ENCODE measurements around the gene NTRK2.

NTRK2 gene

DNA sequence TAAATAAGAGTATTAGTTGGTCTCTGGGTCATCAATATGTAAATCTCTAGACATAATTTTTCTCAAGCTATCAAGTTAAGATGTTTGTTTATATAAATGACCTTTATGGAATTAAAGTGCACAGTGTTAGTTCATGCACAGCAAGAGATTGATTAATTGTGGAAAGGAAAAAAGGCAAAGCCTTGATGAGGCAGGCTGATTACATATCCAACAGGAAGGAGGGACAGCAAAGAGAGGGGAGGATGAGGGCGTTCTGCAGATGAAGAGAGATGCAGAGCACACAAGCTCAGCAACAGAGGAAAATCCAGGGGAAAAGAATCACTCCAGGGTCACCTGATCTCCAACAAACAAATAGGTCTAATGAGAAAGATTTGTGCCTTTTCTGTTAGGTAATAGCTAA is 16.5 kb downstream of the NTRK2 start:
- no peak for DNase-seq

DNA sequence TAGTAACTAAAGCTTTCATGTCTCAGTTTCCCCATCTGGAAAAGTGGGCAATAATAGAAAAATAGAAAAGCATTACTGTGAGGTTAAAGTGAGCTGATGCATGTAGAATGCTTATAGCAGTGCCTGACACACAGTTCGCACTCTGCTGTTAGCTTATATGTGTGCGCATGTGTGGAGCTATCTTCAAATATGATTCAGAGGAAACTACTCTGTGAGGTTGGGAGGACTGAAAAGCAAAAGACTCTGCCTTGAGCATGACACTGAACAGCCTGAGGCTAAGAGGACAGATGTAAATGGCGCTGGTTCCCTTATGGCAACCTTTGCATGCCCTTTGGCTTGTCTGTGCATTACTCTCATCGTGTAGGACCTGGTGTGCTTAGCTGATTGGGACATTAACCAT is 19.4 kb downstream of the NTRK2 start:
- no peak for DNase-seq

DNA sequence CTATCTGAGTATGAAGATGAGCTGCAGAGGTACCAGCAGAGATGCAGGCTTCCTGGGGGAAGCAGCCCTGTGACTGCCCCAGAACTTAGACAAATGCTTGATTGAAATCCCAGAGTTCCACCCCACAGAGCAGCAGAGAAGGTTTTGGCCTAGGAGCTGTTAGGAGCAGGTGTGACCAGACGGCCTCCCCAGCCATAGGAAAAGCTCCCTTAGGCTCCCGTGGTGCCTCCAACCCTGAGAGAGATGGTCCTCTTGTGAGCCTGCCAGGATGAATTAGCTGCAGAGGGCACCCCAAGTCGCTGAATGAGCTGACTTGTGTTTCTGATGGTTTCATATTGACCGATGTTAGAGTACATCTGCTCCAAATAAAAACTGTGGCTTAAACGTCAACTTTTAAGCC is 22.1 kb downstream of the NTRK2 start:
- DNase-seq = no peak

DNA sequence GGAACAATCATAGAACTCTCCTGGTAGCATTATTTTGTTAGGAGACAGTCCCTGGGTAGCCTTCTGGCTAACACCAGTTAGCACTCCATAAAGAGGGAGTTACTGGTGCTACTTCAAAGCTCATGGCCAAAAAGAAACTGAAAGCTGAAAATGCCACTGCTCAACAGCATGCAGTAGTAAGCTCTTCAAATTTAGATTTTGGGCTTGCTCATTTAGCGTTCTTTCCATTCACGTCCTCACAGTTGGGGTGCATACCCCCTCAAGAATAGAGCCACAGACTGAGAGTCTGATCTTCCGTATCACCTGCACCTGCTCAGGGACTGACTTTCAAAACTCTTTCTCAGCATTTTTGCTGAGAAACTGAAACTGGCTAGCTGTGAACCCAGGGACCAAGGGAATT is 24.7 kb downstream of the NTRK2 start:
- DNase-seq = no peak

GRCh38 chr9:84697042-84697441 is 27.5 kb downstream of the NTRK2 start:
- no peak for DNase-seq

DNA sequence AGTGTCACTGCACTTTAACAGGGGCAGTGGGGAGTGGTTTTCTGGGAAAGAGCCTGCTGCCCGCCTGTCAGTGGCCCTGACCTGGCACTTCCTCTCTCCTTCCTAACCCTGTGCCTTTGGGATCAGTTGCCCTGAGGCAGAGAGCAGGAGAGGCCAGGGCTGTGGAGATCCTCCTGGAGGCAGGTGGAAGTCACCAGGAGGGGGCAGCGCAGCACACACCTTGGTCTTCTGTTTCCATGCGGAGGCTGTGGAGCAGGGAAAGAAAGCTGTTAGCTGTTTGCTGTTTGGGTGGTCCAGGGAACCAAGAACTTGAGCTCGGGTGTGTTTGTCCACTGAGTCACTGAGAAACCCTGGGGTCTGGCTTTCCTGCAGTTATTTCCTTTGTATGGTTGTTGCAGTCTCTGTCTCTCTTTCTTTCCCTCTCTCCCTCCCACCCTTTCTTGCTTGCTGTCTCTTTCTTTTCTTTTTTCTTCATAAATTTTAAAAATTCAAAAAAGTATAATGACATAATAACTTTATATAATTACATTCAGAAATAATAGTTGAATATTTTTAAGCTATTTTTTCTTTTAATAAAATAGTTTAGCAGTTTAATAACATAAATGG is 28.1 kb downstream of the NTRK2 start:
- DNase-seq = peak; percentile 49

DNA sequence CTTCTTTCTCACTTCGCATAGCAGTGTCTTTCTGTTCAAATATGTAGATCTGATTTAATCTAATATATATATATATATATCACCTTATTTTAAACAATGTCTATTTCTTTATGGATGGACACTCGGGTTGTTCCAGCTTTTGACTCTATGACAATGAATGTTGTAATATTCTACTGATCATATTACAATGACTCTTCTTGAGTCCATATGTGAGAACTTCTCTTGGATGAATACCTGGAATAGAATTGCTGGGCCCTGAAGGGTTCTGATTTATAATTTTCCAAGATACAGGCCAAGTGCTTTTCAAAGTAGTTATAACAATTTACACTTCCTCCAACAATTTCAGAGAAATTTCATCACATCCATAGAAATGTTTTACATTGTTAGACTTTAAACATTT is 28.8 kb downstream of the NTRK2 start:
- DNase-seq = no peak

- DNase-seq = no peak
Observed at GRCh38 chr9:84699984-84700383, 30.5 kb downstream of the NTRK2 start.

DNA sequence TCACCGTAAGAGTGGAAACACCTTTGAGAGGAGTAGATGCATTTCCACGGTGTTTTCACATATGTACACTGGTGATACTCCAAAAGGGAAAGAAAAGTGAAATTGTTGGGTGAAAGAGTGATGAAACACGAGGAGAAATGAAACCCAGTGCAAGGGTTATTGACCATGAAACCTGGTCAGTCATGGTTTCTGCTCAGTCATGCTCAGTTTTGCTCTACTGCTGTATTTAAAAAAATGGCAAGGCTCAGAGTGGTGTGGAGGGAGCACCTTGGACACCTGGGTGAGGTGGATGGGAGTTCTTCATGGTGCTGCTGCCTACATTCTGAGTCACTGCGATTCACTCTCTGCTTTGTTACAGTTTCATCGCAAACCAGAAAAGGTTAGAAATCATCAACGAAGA is 32.3 kb downstream of the NTRK2 start:
- no peak for DNase-seq

DNA sequence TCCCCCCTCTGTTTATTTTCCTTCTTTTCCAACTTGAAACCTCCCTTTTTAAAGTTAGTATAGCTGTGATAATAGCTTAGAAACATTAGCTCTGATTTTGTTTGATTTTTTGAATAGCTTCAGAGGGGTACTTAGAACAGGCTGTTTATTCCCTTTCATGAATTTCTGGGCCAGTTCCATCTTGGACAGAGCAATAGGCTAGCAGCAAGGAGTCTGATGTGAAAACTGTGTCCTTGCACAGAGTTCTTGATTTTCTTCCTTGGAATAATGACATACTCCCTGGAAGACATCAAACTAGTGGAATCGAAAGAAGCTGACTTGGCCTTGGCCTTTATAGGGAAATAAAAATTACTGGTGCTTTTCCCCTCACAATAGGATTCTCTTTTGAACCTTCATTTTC is 32.9 kb downstream of the NTRK2 start:
- DNase-seq = no peak

DNA sequence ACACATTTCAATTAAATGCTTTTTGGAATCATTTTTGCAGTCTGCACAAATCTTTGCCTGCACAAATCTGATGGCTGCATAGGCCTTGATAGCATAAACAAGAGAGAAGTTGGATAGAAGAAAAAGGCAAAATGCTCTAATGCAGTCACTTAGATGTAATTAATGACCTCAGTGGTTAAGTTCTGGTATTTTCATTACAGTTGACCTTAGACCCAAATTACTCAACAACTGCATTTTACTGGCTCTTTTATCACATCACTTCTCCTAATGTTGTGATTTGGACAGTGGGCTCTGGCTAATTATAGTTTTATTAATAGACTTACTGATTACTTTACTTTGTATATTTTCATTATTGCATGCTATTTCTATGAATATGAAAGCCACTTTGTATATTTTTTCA is 34.3 kb downstream of the NTRK2 start:
- DNase-seq = no peak

DNA sequence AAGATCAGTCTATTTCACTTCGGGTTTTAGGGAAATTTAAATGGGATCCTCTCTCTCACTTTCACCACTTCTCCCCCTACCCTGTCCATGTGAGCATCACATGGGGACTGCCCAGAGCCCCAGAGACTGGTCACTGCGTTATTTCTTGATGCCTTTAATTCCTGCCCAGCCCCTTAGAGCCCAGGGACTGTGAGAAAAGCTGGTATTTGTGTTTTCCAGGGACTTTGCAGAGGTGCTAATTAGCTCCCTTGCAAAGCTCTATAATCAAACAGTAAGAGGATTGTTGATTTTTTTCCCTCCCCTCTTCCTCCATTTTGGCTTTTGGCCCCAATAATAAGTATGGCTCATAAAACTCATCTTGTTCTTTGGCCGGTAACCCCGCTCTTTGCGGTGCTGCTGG is 35.6 kb downstream of the NTRK2 start:
- DNase-seq = no peak

DNA sequence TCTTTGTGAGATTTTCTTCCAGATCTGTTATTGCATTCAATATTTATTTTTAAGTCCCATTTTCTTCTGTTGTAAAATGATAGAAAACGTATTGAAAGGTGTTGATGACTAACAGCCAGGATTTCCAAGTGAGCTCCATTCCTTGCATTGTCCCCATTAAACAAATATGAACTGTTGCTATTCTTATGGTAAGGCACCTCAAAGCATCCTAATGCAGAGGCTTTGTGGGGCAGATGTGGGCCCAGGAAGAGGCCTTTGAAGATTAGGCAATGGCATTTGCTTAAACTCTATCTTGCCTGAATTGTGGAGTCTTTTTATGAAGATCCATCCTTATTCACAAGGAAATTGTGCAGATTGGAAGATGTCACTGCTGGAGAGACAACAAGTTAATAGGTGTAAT is 38.9 kb downstream of the NTRK2 start:
- no peak for DNase-seq

- no peak for DNase-seq
Observed at GRCh38 chr9:84709056-84709455, 39.5 kb downstream of the NTRK2 start.

- no peak for DNase-seq
Observed at GRCh38 chr9:84710701-84711397, 41.3 kb downstream of the NTRK2 start.

DNA sequence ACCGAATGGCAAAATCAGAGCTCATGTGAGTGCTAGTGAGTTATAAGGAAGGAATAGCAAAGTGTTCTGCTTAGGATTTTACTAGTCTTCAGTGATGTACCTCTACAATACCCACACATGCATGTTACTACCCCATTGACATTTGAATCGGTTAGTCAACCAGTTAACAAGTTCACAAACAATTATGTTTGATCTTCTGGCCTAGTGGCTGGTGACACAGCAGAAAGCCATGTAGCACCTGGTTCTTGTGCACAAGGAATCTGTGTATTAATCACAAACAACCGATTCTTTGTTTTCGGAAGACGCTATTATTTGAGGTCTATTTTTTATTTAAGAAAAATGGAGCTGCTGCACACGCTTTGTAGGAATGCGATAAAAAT is 41.9 kb downstream of the NTRK2 start:
- no peak for DNase-seq

- peak; percentile 23 for DNase-seq
Observed at GRCh38 chr9:84711936-84712335, 42.4 kb downstream of the NTRK2 start.

- no peak for DNase-seq
Observed at GRCh38 chr9:84716217-84716616, 46.7 kb downstream of the NTRK2 start.

DNA sequence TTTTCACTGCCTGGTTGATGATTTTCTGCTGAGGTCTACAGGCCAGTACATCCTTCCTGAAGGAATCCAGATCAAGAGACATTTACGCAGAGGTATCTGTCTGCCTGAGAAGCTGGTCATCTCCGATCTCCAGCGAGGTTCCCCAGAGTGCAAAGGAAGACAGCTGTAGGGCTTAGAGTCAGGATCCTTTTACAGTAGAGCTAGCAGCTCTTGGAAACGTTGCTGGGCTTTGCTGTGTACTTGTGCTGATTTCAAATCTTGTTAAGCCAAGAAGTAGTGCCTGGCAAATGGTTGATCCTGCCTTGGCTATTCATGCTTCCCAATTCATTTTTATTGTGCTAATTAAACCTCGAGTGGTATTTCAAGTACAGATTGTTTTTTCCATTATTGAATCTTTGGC is 48.9 kb downstream of the NTRK2 start:
- no peak for DNase-seq

DNA sequence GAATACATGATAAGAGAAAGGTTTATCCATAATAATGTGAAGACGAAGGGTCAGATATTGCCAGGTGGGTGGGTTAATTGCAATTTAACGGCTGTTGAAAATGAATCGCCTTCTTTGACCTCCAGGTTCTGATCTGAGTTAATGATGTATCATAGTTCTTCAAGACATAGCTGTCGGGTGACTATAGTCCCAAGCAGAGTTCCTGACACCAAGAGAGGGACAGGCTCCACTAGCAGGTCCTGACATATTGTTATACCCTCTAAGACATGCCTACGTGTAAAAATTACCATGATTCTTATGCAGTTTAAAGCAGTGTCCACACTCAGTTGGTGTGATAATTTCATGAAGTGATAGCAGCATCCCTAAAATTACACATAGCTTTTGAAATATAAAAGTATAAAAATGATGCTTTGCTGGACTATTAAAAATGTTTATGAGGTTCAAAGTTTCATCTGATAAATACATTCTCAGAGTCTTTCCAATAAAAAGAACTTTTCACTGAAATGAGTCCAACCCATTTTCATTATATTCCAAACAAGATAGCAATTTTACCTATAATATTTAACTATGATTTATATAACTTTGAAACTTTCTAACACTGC is 53.0 kb downstream of the NTRK2 start:
- DNase-seq = no peak

GRCh38 chr9:84723426-84723825 is 53.9 kb downstream of the NTRK2 start:
- DNase-seq = no peak

- DNase-seq = no peak
Observed at GRCh38 chr9:84731696-84732095, 62.2 kb downstream of the NTRK2 start.

DNA sequence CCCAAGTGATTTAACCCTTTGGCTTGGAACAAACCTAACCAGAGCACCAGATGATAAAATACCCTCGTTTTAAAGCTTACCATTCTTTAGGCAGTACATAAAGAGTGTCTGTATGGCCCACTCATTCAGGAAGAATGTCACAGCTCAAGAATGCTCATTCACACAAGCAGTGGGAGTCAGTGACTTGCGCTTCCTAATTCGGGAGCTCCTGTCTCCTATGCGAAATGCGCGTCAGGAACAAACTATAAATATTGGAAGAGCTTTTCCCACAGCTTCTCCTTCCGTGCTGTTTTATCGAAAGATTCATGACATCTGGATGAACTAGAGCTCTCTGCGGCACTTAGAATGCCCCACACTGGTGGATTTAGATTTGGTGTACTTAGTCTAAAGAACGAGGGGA is 66.6 kb downstream of the NTRK2 start:
- no peak for DNase-seq

- no peak for DNase-seq
Observed at GRCh38 chr9:84736536-84736935, 67.0 kb downstream of the NTRK2 start.

DNA sequence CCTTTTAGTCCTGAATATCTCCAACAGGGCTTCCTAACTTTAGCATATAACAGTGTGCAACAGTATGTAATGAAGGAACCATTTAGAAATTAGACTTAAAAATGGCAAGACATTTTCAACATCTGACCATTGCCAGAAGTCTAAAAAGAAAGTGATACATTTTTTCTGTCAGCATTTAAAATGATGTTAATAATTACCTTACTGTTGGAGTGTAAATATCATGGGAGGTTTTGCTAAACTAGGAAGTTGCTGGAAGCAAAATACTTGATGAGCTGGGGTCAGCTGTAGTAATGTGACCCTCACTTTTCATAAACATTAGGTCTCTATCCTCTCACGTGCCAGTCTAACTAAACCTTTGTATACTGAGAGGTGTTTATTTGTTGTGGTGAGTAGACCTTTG is 68.8 kb downstream of the NTRK2 start:
- DNase-seq = no peak
